Activated CD4-positive, alpha-beta T cell treated with anti-CD3 and anti-CD28 coated beads, Interleukin-2, amount 10 ng/mL, durations not matched to agents 24 days and 14 days (primary cell): ENCODE measurements around the gene CMSS1. TPM values are rescaled to one million over a fixed set of nuclear protein-coding genes. Genes with fewer than 3 reads are reported as not detected.

Source experiments
- DNase-seq: peaks from one replicate; pipeline ENCODE4 v3.0.0; 2022
- H3K27ac Mint-ChIP-seq: one replicate; pipeline ENCODE4 v1.8.0; 2022; ENCODE audit warnings: mild to moderate bottlenecking, mixed read lengths
- H3K27me3 Mint-ChIP-seq: one replicate; pipeline ENCODE4 v1.8.0; 2022; ENCODE audit warnings: mixed read lengths
- H3K36me3 Mint-ChIP-seq: one replicate; pipeline ENCODE4 v1.8.0; 2022; ENCODE audit warnings: low read depth, mild to moderate bottlenecking, mixed read lengths
- H3K4me1 Mint-ChIP-seq: one replicate; pipeline ENCODE4 v1.8.0; 2021; ENCODE audit warnings: mixed read lengths
- H3K4me3 Mint-ChIP-seq: one replicate; pipeline ENCODE4 v1.8.0; 2022; ENCODE audit warnings: mild to moderate bottlenecking, moderate library complexity, mixed read lengths
- H3K9me3 Mint-ChIP-seq: one replicate; pipeline ENCODE4 v1.8.0; 2021; ENCODE audit warnings: mixed read lengths
- intact Hi-C: fragments of 100-400 bp; cut with micrococcal nuclease; formaldehyde crosslinking; loops from one replicate; pipeline ENCODE4 v1.15.1; 2023
- total RNA-seq: library from RNA; stranded (reverse); gene quantifications from 2 replicates; pipeline ENCODE4 v1.2.3, GENCODE V29; 2022

CMSS1 gene
- total RNA-seq, 1 donor from 2014 or later, result 126 TPM

GRCh38 chr3:100230710-100231109 lies 413.0 kb downstream of the CMSS1 start:
- intact Hi-C loops, result no loop called here
- Mint-ChIP-seq H3K27ac (no peak overlapping the region), H3K4me1 (peaks cover 10% of the 10 kb centered on the region), H3K9me3 (no peaks in the 10 kb centered on the region), H3K27me3 (peaks cover 6% of the 10 kb centered on the region), H3K4me3 (no peak overlapping the region), H3K36me3 (no peaks in the 10 kb centered on the region)
- no peak for DNase-seq

Other genes starting within 250 kb of the CMSS1 start
- 0.09 TPM in 1 of 2 replicates, not detected in the other for gene COL8A1, start 179.3 kb upstream of the CMSS1 start, total RNA-seq